HG03439 (cell line): ENCODE results near the gene CHST3.

Source experiments
- ATAC-seq: cut with Tn5 transposase; IDR thresholded peaks from one replicate; pipeline ENCODE4 v1.9.1; 2021; ENCODE audit warnings: mild to moderate bottlenecking, moderate library complexity; ENCODE audit not compliant: unreplicated experiment

Gene CHST3

GRCh38 chr10:72049969-72050781, 86.0 kb downstream of the CHST3 start:
- ATAC-seq: no peak

- no peak for ATAC-seq
Observed at GRCh38 chr10:72050873-72051272, 86.7 kb downstream of the CHST3 start.

- no peak for ATAC-seq
Observed at GRCh38 chr10:72053690-72054089, 89.5 kb downstream of the CHST3 start.

GRCh38 chr10:72056113-72056512, 91.9 kb downstream of the CHST3 start:
- no peak for ATAC-seq

- no peak for ATAC-seq
Observed at GRCh38 chr10:72056932-72057751, 92.9 kb downstream of the CHST3 start.

GRCh38 chr10:72058347-72058898, 94.2 kb downstream of the CHST3 start:
- no peak for ATAC-seq

GRCh38 chr10:72058989-72059842, 95.0 kb downstream of the CHST3 start:
- ATAC-seq: no peak

- no peak for ATAC-seq
Observed at GRCh38 chr10:72059843-72060822, 95.9 kb downstream of the CHST3 start.

GRCh38 chr10:72061491-72061890, 97.3 kb downstream of the CHST3 start:
- no peak for ATAC-seq

- ATAC-seq: no peak
Observed at GRCh38 chr10:72061930-72062329, 97.7 kb downstream of the CHST3 start.

GRCh38 chr10:72062382-72062781, 98.2 kb downstream of the CHST3 start:
- ATAC-seq: no peak
